HG02973 (cell line): Measurements from ENCODE around the gene ERRFI1.

Experiments
- ATAC-seq: cut with Tn5 transposase; IDR thresholded peaks from one replicate; pipeline ENCODE4 v1.9.1; 2021; ENCODE audit warnings: moderate library complexity; ENCODE audit not compliant: unreplicated experiment

Gene ERRFI1

GRCh38 chr1:8004803-8005573, 21.1 kb downstream of the ERRFI1 start:
- no peak for ATAC-seq

- no peak for ATAC-seq
Observed at GRCh38 chr1:8004113-8004802, 21.9 kb downstream of the ERRFI1 start.

GRCh38 chr1:8003438-8004112, 22.5 kb downstream of the ERRFI1 start:
- ATAC-seq: no peak

- no peak for ATAC-seq
Observed at GRCh38 chr1:8002921-8003320, 23.2 kb downstream of the ERRFI1 start.

- no peak for ATAC-seq
Observed at GRCh38 chr1:8002329-8002910, 23.7 kb downstream of the ERRFI1 start.

GRCh38 chr1:7995437-7995836, 30.7 kb downstream of the ERRFI1 start:
- ATAC-seq: no peak

GRCh38 chr1:7994827-7995226, 31.3 kb downstream of the ERRFI1 start:
- ATAC-seq: no peak

GRCh38 chr1:7993593-7994479, 32.3 kb downstream of the ERRFI1 start:
- ATAC-seq: no peak

- ATAC-seq: no peak
Observed at GRCh38 chr1:7992885-7993284, 33.2 kb downstream of the ERRFI1 start.

GRCh38 chr1:7991504-7992440, 34.3 kb downstream of the ERRFI1 start:
- ATAC-seq: no peak

GRCh38 chr1:7989762-7990428, 36.2 kb downstream of the ERRFI1 start:
- no peak for ATAC-seq

GRCh38 chr1:7988576-7988975, 37.5 kb downstream of the ERRFI1 start:
- ATAC-seq: no peak

GRCh38 chr1:7987528-7987927, 38.6 kb downstream of the ERRFI1 start:
- no peak for ATAC-seq

GRCh38 chr1:7985851-7986612, 40.1 kb downstream of the ERRFI1 start:
- no peak for ATAC-seq

- ATAC-seq: no peak
Observed at GRCh38 chr1:7984811-7985210, 41.3 kb downstream of the ERRFI1 start.

GRCh38 chr1:7983086-7983778, 42.9 kb downstream of the ERRFI1 start:
- ATAC-seq: no peak

- no peak for ATAC-seq
Observed at GRCh38 chr1:7980984-7981383, 45.1 kb downstream of the ERRFI1 start.
